ENCODE data around the gene NAV3. TPM values are rescaled to one million over a fixed set of nuclear protein-coding genes. Genes with fewer than 3 reads are reported as not detected.

Gene NAV3
- polyA plus RNA-seq, 12 donors = 14.4 to 28.8 (median 19.6) TPM; not detected in 1

DNA sequence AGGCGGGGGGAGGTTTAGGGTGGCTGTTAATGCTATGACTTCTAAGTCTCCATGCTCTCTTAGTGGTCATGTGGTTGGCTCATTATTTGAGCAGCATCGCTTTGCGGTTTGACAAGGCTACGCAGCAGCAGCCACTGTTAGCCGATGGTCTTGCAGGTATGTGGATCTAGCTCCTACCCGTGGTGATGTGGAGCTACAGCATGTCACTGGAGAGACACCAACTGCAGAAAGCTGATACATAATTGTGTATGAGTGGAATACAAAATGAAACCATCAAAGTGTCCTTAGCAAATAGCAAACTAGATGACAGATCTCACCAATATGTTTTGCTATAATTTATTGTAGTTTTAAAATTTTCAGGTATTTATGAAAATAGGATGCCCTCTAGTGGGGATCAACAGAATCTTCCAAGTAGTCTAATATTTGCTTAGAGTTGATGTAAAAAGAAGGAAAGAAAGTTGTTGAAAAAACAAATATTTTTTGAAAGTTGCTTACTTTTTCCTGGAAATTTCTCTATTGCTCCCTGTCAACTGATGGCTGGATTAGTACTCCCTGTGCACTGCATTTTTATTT, 94.9 kb downstream of the NAV3 start:
- peak; percentile 78 for DNase-seq

DNA sequence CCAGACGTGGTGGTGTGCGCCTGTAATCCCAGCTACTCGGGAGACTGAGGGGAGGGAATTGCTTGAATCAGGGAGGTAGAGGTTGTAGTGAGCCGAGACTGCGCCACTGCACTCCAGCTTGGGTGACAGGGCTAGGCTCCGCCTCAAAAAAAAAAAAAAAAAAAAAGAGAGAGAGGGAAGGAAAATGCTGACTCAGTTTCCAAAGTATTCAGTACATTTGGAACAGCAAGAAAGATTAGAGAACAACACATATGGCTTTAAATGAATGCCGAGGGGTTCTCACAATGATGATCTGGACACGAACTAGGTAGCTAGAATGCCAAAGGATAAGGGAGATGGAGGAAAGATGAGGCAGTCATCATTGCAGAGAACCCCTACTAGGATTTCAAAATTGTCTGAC, 97.4 kb downstream of the NAV3 start:
- DNase-seq = no peak

DNA sequence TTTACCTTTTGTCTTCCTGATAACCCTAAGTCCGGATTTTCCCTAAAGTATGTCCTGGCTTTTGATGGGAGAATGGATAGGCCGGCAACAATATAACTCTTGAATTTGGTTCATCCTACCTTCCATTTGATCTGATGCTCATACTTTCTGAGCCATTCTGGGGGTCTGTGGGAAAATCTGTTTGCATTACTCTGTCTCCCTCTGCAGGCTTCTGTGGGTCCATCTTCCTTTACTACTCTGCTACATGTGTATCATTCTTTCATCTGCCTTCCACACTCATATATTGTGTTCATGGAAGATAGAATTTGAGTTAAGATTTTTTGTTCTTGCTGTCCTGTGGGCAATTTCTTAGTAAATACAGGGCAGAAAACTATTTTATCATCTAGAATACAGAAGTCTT, 101.5 kb downstream of the NAV3 start:
- no peak for DNase-seq

DNA sequence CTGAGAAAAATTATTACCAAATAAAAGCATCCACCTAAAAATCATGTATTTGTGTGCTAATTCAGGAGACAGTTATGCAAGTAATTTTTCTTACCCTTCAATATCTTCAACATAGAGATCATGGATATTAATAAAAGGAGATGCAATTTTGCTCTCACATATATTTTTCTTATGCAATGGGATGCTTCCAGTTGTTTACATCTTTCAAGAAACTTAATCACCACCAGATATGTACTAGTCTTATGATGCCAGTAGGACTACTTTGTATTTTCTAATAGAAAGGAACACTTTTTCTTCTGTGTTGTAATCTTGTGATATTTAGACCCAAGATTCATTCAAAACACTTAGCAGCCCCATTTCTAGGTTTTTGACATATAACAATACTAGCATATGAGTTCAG, 107.6 kb downstream of the NAV3 start:
- no peak for DNase-seq

DNA sequence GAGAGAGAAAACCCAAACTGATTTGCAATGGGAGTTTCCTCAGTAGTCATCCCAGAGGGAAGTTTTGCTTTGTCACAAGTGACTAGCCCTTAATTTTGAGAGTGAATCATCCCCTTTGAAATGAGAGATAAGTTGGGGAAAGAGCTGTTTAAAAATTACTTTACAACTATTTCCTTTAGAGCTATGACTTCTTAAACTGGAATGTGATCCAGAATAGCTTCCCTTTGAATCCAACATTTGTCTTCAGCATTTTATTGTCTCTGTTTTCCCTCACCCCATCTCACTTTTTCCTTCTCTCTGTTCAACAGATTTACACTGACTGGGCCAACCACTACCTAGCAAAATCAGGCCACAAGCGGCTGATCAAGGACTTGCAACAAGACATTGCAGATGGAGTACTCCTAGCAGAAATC, 109.3 kb downstream of the NAV3 start:
- no peak for DNase-seq

DNA sequence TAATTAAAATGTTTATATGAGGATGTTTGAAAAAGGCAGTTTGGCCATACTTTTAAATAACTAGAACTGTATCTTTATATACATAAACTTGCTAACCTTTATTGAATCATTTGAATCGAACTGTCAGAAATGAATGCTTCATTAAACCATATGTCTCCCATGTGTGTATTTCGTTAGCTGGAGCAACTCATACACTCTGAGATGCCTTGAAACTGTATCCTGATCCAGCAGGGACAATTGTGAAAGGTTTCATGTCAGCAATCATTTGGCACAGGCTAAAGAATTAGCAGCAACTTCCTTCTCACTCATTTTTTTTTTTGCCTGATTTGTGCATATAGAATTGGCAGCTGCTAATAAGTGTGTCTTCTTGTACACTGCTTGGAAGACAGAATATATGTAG, 109.9 kb downstream of the NAV3 start:
- DNase-seq = no peak

DNA sequence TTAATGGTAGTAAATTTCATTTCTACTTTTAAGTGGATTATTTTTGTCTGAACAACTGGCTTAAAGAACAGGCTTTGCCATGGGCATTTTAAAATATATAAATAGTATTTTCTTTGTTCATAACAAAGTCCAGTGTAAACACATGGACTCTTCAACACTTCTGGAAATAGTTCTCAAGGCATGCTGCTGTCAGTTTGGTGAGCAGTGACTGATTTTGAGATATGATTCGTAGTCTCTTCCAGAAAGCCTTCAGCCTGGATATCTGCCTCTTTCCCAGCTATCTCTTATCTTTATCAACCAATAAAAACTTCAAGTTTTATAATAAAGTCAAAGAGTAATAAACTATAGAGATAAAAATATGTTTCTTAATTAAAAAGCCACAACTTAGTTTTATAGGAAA, 110.7 kb downstream of the NAV3 start:
- DNase-seq = no peak

DNA sequence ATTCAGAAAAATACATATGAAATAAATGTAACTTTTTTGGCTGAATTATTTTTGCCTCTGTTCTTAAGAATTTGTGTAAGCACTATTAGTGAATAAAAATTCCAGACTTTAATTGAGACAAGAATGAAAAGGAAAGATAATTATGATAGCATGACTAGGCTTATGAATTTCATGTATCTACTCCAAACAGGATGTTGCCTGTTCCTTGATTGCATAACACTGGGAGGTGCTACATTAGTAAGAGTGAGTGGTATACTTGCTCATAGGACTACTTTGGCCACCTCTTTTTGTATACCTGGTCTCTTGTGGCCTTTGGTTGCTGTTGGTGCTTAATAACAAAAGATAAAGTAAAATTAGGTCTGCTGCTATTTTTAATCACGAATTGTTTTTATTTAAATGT, 112.8 kb downstream of the NAV3 start:
- DNase-seq = no peak

DNA sequence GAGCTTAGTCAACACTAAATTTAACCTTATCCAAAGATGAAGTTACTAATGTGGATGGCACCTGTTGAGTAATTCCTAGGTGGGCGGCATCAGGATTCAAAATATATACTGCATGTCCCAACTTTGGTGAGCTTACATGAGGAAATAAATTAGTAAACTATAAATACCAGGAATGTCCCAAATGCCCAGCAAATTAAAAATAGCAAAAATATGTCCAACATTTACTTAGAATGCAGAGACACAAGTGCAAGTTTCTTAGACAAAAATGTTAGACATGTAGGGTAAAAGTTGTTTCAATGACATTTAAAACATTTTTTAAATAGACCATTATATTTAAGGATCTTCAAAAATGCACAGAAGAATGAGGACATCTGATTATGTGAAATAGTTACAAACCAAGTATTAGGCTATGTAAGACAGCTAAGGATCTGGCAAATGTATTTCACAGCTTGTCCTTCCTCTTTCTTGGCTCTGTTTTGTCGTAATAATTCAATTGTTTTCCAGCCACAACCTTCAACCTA, 115.9 kb downstream of the NAV3 start:
- DNase-seq = no peak

DNA sequence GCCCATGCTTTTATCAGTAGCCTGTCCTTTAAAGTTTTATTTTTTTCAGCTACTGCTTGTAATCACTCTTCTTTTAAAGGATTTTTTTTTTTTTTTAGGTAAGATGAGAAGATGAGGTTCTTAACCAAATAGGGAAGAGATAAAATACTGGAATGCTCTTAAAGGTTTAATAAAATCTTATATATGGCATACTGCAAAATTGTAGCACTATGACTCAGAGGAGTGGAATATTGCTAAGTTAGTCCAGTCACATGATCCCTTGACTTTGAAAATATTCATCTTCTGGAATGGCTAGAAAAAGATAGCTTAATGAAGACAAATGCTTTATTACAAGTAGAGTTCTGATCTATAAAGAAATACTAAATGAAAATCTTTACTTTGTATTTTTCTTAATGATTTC, 116.6 kb downstream of the NAV3 start:
- no peak for DNase-seq

DNA sequence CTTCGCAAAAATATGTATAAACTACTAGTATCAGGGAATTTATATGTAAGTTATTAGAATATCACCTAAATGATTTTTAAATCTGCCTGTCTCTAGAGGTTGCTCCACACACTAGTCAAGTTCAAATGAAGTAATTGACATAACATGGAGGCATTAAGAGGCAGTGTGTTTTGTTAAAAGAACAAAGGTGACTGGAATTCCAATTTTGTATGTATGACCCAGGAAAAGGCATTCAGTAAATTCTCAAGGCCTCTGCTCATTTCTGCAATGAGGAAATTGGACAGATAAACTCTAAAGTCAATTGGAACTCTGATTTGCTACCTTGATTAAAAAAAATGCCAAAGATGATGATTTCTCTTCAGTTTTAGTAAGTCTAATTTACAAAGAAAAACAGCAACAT, 117.1 kb downstream of the NAV3 start:
- DNase-seq = no peak

DNA sequence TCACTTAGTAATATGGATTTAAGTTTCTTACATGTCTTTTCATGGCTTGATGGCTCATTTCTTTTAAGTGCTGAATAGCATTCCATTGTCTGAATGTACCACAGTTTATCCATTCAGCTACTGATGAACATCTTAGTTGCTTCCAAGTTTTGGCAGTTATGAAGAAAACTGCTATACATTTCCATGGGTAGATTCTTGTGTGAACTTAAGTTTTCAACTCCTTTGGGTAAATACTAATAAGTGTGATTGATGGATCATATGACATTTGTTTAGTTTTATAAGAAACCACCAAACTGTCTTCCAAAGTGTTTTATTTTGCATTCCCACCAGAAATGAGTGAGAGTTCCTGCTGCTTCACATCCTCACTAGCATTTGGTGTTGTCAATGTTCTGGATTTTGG, 119.2 kb downstream of the NAV3 start:
- DNase-seq = no peak

DNA sequence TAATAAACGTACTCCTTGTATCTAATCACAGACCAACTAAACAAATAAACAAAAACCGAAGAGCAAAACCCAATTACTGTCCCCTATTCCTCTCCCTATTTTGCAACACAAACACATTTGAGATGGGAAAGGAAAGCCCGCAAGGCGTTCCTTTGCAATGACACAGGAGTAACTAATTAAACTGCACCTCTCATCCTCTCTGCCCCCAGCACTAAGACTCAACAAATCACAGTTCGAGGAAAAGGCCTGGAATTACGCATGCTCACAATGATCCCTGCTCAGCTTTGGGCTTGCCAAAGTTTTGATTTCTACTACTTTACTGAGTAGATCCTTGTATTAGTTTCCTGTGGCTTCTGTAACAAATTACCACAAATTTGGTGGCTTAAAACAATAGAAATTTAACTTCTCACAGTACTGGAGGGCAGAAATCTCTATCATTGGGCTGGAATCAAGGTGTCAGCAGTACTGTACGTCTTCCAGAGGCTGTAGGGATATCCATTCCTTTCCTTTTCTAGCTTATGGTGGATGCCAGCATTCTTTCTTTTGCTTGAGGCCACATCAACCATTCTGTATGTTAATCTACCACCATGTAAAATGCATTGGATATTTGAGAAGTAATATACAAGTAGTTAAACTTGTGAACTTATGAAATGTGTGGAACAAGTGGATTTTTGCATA, 123.0 kb downstream of the NAV3 start:
- no peak for DNase-seq

DNA sequence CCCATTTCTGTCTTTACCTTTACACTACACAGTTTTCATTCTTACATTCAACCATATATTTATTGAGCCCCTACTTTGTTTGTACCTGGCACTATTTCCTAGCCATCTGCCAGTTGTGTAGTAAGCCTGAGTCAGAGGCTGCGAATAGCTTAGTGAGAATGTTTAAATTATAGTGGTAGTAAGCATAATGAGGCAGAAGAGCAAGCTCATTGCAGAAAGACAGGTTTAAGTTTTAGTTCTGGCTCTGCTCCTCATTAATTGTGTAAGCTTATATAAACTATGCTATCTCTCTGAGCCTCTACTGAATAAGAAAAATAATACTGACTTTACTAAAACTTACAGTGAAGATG, 123.5 kb downstream of the NAV3 start:
- no peak for DNase-seq

DNA sequence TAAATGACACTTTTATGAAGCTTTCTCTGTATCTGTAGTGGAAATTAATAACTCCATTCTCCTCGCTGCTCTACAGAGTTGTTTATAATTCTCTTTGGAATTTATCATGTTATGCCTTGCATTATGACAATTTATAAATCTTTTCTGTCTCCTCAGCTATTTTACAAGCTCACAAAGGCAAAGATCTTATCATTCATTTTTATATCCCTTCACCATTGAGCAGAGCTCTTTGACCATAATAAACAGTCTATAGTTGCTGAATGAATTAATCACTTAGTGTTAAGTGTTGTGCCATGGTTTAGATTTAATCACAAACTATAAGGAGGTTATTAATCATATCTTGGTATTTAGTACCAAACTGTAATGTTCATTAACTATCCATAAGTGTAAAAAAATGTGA, 126.4 kb downstream of the NAV3 start:
- DNase-seq = no peak

DNA sequence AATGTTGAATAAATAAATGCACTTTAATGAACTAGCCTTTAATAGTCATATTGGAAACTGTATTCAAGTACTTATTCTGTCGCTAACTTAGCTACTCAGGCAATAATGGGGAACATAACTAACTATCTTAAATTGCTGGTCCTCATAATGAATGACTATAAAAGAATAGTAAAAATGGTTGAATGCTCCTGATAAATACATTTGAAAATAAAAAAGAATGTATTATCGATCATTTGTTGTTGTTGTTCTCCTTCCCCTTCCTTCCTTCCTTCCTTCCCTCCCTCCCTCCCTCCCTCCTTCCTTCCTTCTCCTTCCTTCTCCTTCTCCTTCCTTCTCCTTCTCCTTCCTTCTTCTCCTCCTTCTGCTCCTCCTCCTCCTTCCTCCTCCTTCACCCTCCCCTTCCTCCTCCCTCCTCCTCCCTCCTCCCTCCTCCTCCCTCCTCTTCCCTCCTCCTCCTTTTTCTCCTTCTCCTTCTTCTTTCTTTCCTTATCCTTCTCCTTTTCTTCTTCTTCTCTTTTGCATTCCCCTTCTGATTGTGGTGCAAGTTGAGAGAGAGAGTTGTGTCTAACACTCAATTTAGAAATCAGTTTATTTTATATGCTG, 133.0 kb downstream of the NAV3 start:
- DNase-seq = no peak

DNA sequence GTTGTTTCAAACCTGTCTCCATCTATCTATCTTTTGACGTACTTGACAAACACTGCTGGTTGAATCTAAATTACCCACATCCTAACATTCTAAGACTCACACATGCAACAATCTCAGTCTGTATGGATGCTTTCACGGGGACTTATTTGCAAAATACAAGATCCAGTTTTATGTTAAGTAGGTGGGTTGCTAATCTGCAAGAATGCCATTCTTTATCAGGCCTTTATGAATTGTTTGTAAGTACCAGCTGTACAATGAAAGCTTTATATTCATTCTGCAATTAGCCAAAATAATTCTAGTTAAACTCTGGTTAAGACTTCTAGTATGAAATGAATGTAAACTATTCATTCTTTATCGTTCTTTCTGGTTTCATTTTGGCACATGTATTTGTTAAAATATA, 135.1 kb downstream of the NAV3 start:
- no peak for DNase-seq

DNA sequence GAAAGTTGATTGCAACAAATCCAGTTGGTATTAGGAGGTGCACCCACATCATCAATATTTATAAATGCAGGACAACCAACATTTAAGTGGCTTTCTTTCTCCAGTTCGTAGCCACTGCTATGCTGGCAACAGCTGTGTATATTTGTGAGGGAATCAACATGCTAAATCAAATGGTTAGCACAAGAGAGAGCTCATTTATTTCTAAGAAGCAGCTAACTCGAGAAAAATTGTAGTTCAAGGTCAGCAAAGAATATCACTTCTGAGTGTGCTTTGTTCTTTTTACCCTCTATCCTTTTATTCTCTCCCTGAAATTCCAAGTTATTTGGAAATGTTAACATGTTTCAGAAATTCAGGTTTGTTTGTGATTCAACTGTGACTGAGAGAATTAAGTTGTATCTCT, 137.3 kb downstream of the NAV3 start:
- no peak for DNase-seq

DNA sequence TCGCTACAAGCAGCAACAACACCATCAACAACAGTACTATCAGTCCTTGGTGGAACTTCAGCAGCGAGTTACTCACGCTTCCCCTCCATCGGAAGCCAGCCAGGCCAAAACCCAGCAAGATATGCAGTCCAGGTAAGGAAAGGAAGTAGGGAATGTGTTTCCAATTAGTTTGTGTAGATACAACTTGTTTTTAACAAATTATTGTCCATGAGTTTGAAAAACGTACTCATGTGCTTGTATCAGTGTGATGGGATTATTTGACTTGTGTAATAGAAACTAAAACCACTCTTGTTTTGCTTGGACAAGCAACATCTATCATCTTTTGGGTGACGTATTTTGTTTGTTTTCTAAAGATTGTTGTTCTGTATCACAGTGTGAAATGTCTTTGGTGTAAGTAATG, 137.9 kb downstream of the NAV3 start:
- no peak for DNase-seq

DNA sequence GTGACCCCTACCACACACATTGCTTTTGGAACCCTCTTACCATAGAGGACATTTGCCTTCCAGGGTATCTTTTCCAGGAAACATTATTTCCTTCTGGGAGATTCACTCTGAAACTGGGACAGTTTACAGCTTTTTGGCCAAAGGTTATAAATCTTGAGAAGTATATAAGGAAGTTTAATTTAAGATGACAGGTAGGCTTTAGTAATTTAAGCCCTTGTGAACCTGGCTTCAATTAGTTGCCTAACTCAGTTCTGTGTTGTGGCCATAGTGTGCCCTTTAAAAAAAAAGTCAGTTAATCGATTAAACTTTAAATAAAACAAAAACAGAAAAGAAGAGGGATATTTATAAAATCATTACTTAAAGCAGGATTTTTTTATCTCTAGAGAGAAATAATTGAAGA, 142.9 kb downstream of the NAV3 start:
- peak; percentile 7 for DNase-seq

DNA sequence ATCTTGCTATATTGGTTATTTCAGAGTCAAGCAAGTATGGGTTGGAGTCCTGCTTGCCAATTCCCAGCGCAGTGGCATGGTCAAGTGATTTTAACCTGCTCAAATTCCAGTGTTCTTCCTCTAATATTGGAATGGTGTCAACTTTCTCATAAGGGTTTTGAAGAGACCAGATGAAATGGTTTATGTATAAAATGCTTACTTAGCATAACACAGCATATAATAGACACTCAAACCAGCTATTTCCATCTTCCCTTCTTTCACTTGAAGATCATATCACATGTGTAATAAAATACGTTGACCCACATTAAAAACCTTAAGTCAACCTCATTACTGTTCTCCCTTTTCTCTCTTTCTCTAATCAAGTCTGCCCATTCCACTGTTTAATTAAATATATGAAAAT, 144.0 kb downstream of the NAV3 start:
- no peak for DNase-seq

DNA sequence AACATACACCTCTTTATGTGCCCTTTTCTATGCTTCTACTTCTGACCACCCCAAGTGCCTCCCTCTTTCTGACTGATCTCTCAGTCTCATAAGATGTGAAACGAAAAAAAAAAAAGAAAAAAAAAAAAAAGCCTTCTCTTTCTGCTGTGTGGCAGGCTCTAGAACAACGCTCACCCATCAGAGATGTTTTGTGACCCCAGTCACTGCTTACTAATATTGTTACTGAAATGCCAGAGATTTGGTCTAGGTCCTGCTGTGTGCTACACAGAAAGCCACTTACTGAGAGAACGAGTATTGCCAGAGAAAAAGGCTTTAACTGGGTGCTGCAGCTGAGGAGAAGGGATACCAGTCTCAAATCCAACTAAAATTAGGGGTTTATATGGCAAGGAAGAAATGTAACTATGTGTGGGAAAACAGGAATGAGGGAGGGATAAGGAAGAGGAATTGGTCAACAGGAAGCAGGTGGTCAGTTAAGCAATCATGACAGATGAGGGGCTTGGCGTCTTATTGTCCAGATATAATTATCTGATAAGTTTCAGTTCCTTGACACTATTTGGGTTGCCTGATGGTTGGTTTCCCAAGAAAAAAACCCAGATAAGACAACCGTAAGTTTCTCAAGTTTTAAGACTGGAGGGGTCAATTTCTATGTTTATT, 149.0 kb downstream of the NAV3 start:
- DNase-seq = no peak

DNA sequence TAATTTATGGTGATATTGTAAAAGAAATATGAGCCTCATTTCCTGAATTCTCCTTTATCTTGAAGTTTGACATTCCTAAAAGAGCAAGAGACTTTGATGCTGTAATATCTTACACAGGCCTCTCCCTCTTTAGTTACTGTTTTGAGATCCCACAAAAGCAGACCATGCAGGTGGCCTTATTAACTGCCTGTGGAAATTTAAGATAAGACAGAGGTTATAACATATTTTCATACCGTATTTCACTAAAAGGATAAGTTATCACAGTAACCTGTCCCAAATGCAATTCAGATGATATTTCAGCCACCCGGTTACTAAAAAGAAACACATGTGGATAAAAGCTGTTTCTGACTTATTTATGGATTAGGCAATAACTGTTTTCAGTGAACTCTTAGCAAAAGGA, 150.1 kb downstream of the NAV3 start:
- DNase-seq = no peak

All from muscle of arm (tissue), 12 donors.